Common myeloid progenitor, CD34-positive (primary cell): ENCODE data around the gene ZBTB9.

ENCODE experiments used
- CTCF ChIA-PET: fragments of 350-600 bp; sonication (Branson Sonifier 250); formaldehyde crosslinking; loops from one replicate; lab custom pipeline; 2021; ENCODE audit warnings: antibody characterized with exemption; lab: Charles Lee
- POLR2A ChIA-PET: fragments of 350-600 bp; sonication (Branson Sonifier 250); formaldehyde crosslinking; loops from one replicate; lab custom pipeline; 2021; ENCODE audit warnings: antibody characterized with exemption; lab: Charles Lee
- DNase-seq, 3 donors: peaks; one replicate each; pipeline versions ENCODE4 v3.0.0 to v3.0.0-alpha.2; 2013
- H3K27ac ChIP-seq, 2 experiments: 1 replicate in 1 of 2; 2 replicates in 1 of 2; pipeline ENCODE4 v1.7.0; 2013; ENCODE audit warnings: inconsistent platforms in 2 of 2, low read length in 2 of 2, mild to moderate bottlenecking in 2 of 2, low read depth in 1 of 2, moderate library complexity in 1 of 2; ENCODE audit not compliant: severe bottlenecking in 2 of 2, insufficient read depth in 1 of 2, poor library complexity in 1 of 2
- H3K27me3 ChIP-seq, 5 experiments: replicated peaks in 2 of 5; 1 replicate in 3 of 5; 2 replicates in 2 of 5; pipeline versions ENCODE4 v1.6.1 to v1.7.0; 2013; ENCODE audit warnings: low read length in 4 of 5, mild to moderate bottlenecking in 2 of 5, moderate library complexity in 2 of 5, inconsistent platforms in 1 of 5; ENCODE audit not compliant: insufficient read depth in 5 of 5, control insufficient read depth in 4 of 5
- H3K36me3 ChIP-seq, 4 experiments: 1 replicate in 2 of 4; 2 replicates in 2 of 4; pipeline versions ENCODE4 v1.6.1 to v1.7.0; 2013; ENCODE audit warnings: low read length in 3 of 4, control low read depth in 1 of 4, mild to moderate bottlenecking in 1 of 4; ENCODE audit not compliant: control insufficient read depth in 4 of 4, insufficient read depth in 4 of 4
- H3K4me1 ChIP-seq, 4 experiments: 1 replicate in 3 of 4; 2 replicates in 1 of 4; pipeline versions ENCODE4 v1.6.1 to v1.7.1; 2013; ENCODE audit warnings: low read length in 3 of 4, mild to moderate bottlenecking in 3 of 4, control low read depth in 1 of 4, inconsistent platforms in 1 of 4, moderate library complexity in 1 of 4; ENCODE audit not compliant: control insufficient read depth in 4 of 4, insufficient read depth in 4 of 4; ENCODE audit errors: control extremely low read depth in 1 of 4
- H3K4me3 ChIP-seq, 7 experiments: 1 replicate in 4 of 7; 2 replicates in 3 of 7; pipeline versions ENCODE4 v1.5.1 to v1.7.0; 2013; ENCODE audit warnings: mild to moderate bottlenecking in 7 of 7, low read length in 6 of 7, moderate library complexity in 6 of 7, inconsistent platforms in 2 of 7, low read depth in 2 of 7, control low read depth in 1 of 7; ENCODE audit not compliant: insufficient read depth in 4 of 7, control insufficient read depth in 1 of 7; ENCODE audit errors: extremely low read depth in 1 of 7
- H3K9me3 ChIP-seq, 5 experiments: 1 replicate in 4 of 5; 2 replicates in 1 of 5; pipeline versions ENCODE4 v1.6.1 to v1.7.1; 2013; ENCODE audit warnings: low read length in 4 of 5, mild to moderate bottlenecking in 2 of 5, inconsistent platforms in 1 of 5, low read depth in 1 of 5, moderate library complexity in 1 of 5; ENCODE audit not compliant: control insufficient read depth in 4 of 5, insufficient read depth in 2 of 5; ENCODE audit errors: control extremely low read depth in 1 of 5
- WGBS: methylation state at CpG from one replicate; pipeline ENCODE4 v1.1.5; 2013; ENCODE audit not compliant: insufficient coverage; 5-methylcytosine and 5-hydroxymethylcytosine counted together

ZBTB9 gene

DNA sequence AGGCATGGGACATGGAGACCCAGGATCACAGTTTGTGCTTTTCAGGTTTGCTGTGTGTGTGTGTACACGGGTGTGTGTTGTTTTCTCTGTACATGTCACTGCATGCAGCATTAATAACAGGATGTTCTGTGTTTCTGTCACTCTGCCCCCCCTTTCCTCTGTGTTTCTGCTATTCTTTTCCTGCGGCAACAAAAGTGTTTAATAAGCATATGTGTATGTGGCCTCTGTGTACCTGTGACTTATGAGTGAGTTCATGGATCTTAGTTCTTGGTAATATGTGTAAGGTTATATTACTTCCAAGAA is 24.7 kb upstream of the ZBTB9 start:
- Histone ChIP-seq H3K4me1 (peaks cover 15 to 83% (median 80%) of the 10 kb centered on the region in 4 experiments), H3K9me3 (no peaks in the 10 kb centered on the region), H3K27ac (no peak overlapping the region), H3K27me3 (no peaks in the 10 kb centered on the region), H3K4me3 (peak overlapping the region in 2 of 7 experiments; percentile 68), H3K36me3 (no peaks in the 10 kb centered on the region)
- DNase-seq, result peak in 1 of 3 donors; percentile 52
- WGBS, result no CpG with 5 or more reads among the region's 2 CpGs
- POLR2A ChIA-PET, result no interaction called here
- CTCF ChIA-PET, result interaction anchor here (0.9 to 2.5 kb wide), 6 partner anchors 10 to 130 kb away, joined by 3 to 9 read pairs (median 4); partner anchors contain the start of gene ZBTB9

GRCh38 chr6:33430334-33430733 is 24.0 kb upstream of the ZBTB9 start:
- H3K4me1 ChIP-seq, result peaks cover 15 to 77% (median 73%) of the 10 kb centered on the region in 4 experiments
- peak in 2 of 3 donors; percentile 41 to 67 for DNase-seq
- H3K27ac ChIP-seq, result peak overlapping the region; percentile 27 to 52
- peak overlapping the region in 3 of 7 experiments; percentile 64 to 68 (median 66) for H3K4me3 ChIP-seq
- H3K27me3 ChIP-seq, result no peaks in the 10 kb centered on the region
- ChIA-PET CTCF (interaction anchor here (0.9 to 2.5 kb wide), 9 partner anchors 8 to 271 kb away, joined by 3 to 9 read pairs (median 5); partner anchors contain the start of genes CUTA, SYNGAP1 and ZBTB9), POLR2A (no interaction called here)
- no peaks in the 10 kb centered on the region for H3K9me3 ChIP-seq
- WGBS, result 0% methylated on average over 1 of the region's 2 CpGs
- peaks cover 0 to 4% (median 2%) of the 10 kb centered on the region in 4 experiments for H3K36me3 ChIP-seq

GRCh38 chr6:33430991-33431879 is 23.1 kb upstream of the ZBTB9 start:
- Histone ChIP-seq H3K27me3 (no peaks in the 10 kb centered on the region), H3K9me3 (no peaks in the 10 kb centered on the region), H3K4me1 (peaks cover 15 to 71% (median 69%) of the 10 kb centered on the region in 4 experiments), H3K4me3 (peak overlapping the region in 6 of 7 experiments; percentile 40 to 68 (median 60)), H3K36me3 (peaks cover 4 to 13% (median 8%) of the 10 kb centered on the region in 4 experiments), H3K27ac (peak overlapping the region; percentile 52 to 71)
- CTCF ChIA-PET, result interaction anchor here (0.9 to 2.5 kb wide), 13 partner anchors 9 to 270 kb away, joined by 3 to 9 read pairs (median 4); partner anchors contain the start of genes CUTA, SYNGAP1 and ZBTB9
- peak; percentile 81 to 91 (median 88) for DNase-seq
- POLR2A ChIA-PET, result interaction anchor here (0.6 kb wide), 1 partner anchor 119 kb away, joined by 4 read pairs; no protein-coding TSS in a partner anchor
- 0% methylated on average over 5 of the region's 12 CpGs for WGBS

DNA sequence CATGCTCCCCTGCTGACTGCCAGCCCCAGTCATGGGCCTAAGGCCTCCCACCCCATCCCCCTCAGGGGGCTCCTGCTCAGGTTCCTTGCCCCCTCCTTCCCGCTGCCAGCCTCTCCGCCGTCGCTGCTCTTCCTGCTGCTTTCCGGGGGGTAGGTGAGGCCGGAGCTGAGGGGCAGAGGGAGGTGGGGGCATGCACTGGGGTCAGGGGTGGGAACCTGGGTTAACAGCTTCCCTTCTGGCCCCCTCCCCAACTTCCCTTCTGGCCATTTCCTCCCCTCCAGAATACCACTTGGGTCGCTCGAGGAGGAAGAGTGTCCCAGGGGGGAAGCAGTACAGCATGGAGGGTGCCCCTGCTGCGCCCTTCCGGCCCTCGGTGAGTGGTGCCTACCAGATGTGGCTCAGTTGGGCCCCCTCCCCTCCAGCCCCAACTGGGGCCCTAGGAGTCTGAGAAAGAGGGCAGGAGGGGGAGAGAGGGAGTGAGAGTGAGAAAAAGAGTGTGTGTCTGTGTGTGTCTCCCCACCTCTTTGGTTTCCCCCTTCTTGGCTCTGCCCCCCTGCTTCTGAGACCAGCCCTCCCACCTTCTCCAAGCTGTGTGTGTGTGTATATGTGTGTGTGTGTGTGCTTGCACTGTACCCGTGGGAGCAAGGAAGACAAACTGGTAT is 22.4 kb upstream of the ZBTB9 start:
- CTCF ChIA-PET, result interaction anchor here (1.4 to 1.6 kb wide), 4 partner anchors 9 to 49 kb away, joined by 3 to 5 read pairs (median 4); no protein-coding TSS in a partner anchor
- WGBS, result 0% methylated on average over 2 of the region's 12 CpGs
- peak in 2 of 3 donors; percentile 67 to 81 for DNase-seq
- Histone ChIP-seq H3K9me3 (no peaks in the 10 kb centered on the region), H3K27me3 (no peaks in the 10 kb centered on the region), H3K27ac (peak overlapping the region; percentile 36 to 71), H3K36me3 (peaks cover 4 to 20% (median 14%) of the 10 kb centered on the region in 4 experiments), H3K4me3 (peak overlapping the region; percentile 5 to 68 (median 57)), H3K4me1 (peaks cover 15 to 66% (median 64%) of the 10 kb centered on the region in 4 experiments)
- POLR2A ChIA-PET, result interaction anchor here (0.6 kb wide), 1 partner anchor 120 kb away, joined by 4 read pairs; no protein-coding TSS in a partner anchor

DNA sequence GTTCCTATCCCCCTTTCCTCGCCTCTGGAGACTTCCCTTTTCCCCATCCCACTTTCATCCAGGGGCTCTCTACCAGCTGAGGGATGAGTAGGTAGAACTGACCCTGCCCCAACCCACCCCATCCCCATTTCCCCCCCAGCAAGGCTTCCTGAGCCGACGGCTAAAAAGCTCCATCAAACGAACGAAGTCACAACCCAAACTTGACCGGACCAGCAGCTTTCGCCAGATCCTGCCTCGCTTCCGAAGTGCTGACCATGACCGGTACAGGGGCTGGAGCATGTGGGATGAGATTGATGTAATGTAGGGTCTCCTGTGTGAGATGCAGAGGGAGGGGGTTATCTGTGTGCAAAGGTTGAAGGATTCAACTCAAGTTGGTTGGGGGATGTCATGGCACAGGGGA is 21.8 kb upstream of the ZBTB9 start:
- WGBS, result 13% methylated on average over 6 of the region's 10 CpGs
- DNase-seq, result no peak
- peaks cover 4 to 26% (median 18%) of the 10 kb centered on the region in 4 experiments for H3K36me3 ChIP-seq
- ChIA-PET POLR2A (no interaction called here), CTCF (interaction anchor here (1.4 kb wide), 1 partner anchor 9 kb away, joined by 4 read pairs; no protein-coding TSS in a partner anchor)
- no peaks in the 10 kb centered on the region for H3K9me3 ChIP-seq
- H3K4me3 ChIP-seq, result peak overlapping the region in 6 of 7 experiments; percentile 40 to 68 (median 56)
- H3K27me3 ChIP-seq, result no peaks in the 10 kb centered on the region
- H3K27ac ChIP-seq, result peak overlapping the region in 1 of 2 experiments; percentile 71
- H3K4me1 ChIP-seq, result peaks cover 15 to 60% (median 58%) of the 10 kb centered on the region in 4 experiments

- 100% methylated on average over 1 of the region's 1 CpG for WGBS
- H3K27ac ChIP-seq, result no peak overlapping the region
- ChIA-PET POLR2A (no interaction called here), CTCF (no interaction called here)
- DNase-seq, result no peak
- peaks cover 5 to 31% (median 21%) of the 10 kb centered on the region in 4 experiments for H3K36me3 ChIP-seq
- no peaks in the 10 kb centered on the region for H3K27me3 ChIP-seq
- peaks cover 15 to 59% (median 57%) of the 10 kb centered on the region in 4 experiments for H3K4me1 ChIP-seq
- H3K9me3 ChIP-seq, result no peaks in the 10 kb centered on the region
- peak overlapping the region in 5 of 7 experiments; percentile 13 to 68 (median 57) for H3K4me3 ChIP-seq
These were observed 21.3 kb upstream of the ZBTB9 start for GRCh38 chr6:33433001-33433543.
